Ascending aorta (tissue), 2 donors: Measurements from ENCODE around the gene PLEKHO1. TPM values are rescaled to one million over a fixed set of nuclear protein-coding genes. Genes with fewer than 3 reads are reported as not detected.

Source experiments
- DNase-seq, 2 donors: peaks; one replicate each; pipeline ENCODE4 v3.0.0-alpha.2; 2019; ENCODE audit warnings: low spot score in 2 of 2
- H3K27ac ChIP-seq, 2 donors: fragments of 200-600 bp; sonication (generic); one replicate each; pipeline ENCODE4 v1.5.1; 2016 to 2017; ENCODE audit warnings: mild to moderate bottlenecking in 1 of 2
- H3K27me3 ChIP-seq: fragments of 200-600 bp; sonication (generic); one replicate; pipeline ENCODE4 v1.5.1; 2017
- H3K36me3 ChIP-seq, 2 donors: fragments of 200-600 bp; sonication (generic); one replicate each; pipeline ENCODE4 v1.5.1; 2016
- H3K4me1 ChIP-seq, 2 donors: fragments of 200-600 bp; sonication (generic); one replicate each; pipeline ENCODE4 v1.5.1; 2016 to 2017; ENCODE audit warnings: mild to moderate bottlenecking in 1 of 2
- H3K4me3 ChIP-seq, 2 donors: fragments of 200-600 bp; sonication (generic); one replicate each; pipeline ENCODE4 v1.5.1; 2016 to 2017; ENCODE audit warnings: mild to moderate bottlenecking in 1 of 2
- H3K9me3 ChIP-seq, 2 donors: fragments of 200-600 bp; sonication (generic); one replicate each; pipeline ENCODE4 v1.5.1; 2016
- CTCF ChIP-seq, 3 experiments: fragments of 200-600 bp in 2 of 3; fragments of 450-650 bp in 1 of 3; sonication (generic) in 2 of 3; IDR thresholded peaks; one replicate each; pipeline ENCODE4 v1.5.1; 2016 to 2019; ENCODE audit warnings: antibody characterized with exemption in 3 of 3, mild to moderate bottlenecking in 1 of 3, moderate library complexity in 1 of 3
- intact Hi-C: fragments of 100-400 bp; cut with DNase I; formaldehyde crosslinking; loops from one replicate; pipeline ENCODE4 v1.15.1; 2023
- total RNA-seq: library from RNA; depleted of rRNA; stranded (reverse); fragments of >200 nt; gene quantifications from one replicate; pipeline ENCODE4 v1.1.0, GENCODE V29; 2016

Gene PLEKHO1
- total RNA-seq, 1 donor from 2014 or later, result 88.9 TPM

- no peak for DNase-seq
- Histone ChIP-seq H3K27ac (peak overlapping the region; percentile 96 to 97), H3K4me1 (peaks cover 8 to 25% of the 10 kb centered on the region in 2 donors), H3K27me3 (no peaks in the 10 kb centered on the region), H3K36me3 (peaks cover 23 to 26% of the 10 kb centered on the region in 2 donors), H3K9me3 (no peaks in the 10 kb centered on the region), H3K4me3 (peak overlapping the region; percentile 94 to 95)
- intact Hi-C loops, result loop anchor here (1.0 kb wide), 1 partner anchor 37 kb away; no protein-coding TSS in a partner anchor
- TF ChIP-seq CTCF (IDR thresholded peaks at IDR 0.05), result no peak
These were observed 661 bp downstream of the PLEKHO1 start for GRCh38 chr1:150150133-150151021.

DNA sequence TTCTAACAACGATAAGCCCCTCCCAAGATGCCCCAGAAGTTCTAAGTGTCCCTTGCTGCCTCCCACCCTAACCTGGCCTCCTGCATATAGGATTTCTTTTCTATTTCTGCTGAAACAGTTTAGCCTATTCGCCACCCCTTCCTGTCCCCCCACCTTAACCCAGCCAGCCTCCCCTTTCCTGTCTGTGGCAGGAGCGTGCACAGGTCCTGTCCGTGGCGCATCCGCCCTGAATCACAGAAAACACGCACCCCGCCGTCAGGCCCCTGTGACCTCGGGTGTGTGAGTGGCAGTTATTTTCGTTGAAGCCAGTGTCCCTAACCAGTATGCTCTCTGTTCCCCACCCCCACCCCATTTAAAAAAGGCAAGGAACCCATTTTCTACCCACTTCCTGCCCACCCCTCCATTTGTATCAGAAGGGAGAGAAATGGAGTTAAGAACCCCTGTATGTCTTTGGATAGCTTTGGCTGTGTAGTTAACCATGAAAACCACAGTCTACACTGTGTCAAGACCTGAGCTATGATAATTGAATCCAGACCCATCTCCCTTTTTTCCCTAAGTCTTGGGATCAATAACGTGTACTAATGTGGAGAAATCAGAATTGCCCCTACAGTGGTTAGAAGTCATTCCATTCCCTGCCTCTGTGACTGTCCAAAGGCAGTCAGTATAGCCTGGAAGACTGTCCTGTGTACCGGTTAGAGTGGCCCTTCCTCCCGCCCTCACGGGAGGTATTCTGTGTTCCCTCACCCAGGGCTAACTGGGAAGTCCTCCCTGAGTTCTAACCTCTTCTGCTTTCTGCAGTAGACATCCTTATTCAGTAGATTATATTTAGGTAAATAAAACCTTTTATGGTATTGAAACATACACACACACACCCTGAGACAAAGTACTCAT lies 1.8 kb downstream of the PLEKHO1 start:
- Histone ChIP-seq H3K4me3 (peak overlapping the region; percentile 94 to 95), H3K27ac (peak overlapping the region; percentile 96 to 97), H3K9me3 (no peaks in the 10 kb centered on the region), H3K36me3 (peaks cover 35 to 38% of the 10 kb centered on the region in 2 donors), H3K4me1 (peaks cover 8 to 25% of the 10 kb centered on the region in 2 donors), H3K27me3 (no peaks in the 10 kb centered on the region)
- no peak for DNase-seq
- intact Hi-C loops, result no loop called here
- TF ChIP-seq CTCF (IDR thresholded peaks at IDR 0.05), result no peak

- H3K4me1 ChIP-seq, result peaks cover 8 to 25% of the 10 kb centered on the region in 2 donors
- peak overlapping the region; percentile 94 to 95 for H3K4me3 ChIP-seq
- peaks cover 41 to 44% of the 10 kb centered on the region in 2 donors for H3K36me3 ChIP-seq
- DNase-seq, result no peak
- H3K27ac ChIP-seq, result peak overlapping the region; percentile 96 to 97
- no peaks in the 10 kb centered on the region for H3K9me3 ChIP-seq
- H3K27me3 ChIP-seq, result no peaks in the 10 kb centered on the region
- no peak for TF ChIP-seq CTCF (IDR thresholded peaks at IDR 0.05)
- intact Hi-C loops, result no loop called here
These were observed 2.4 kb downstream of the PLEKHO1 start for GRCh38 chr1:150152182-150152536.

GRCh38 chr1:150152772-150153456 lies 3.2 kb downstream of the PLEKHO1 start:
- TF ChIP-seq CTCF (IDR thresholded peaks at IDR 0.05), result no peak
- Histone ChIP-seq H3K4me3 (peak overlapping the region; percentile 15 to 95), H3K27me3 (no peaks in the 10 kb centered on the region), H3K27ac (peak overlapping the region; percentile 96 to 97), H3K9me3 (no peaks in the 10 kb centered on the region), H3K36me3 (peaks cover 48 to 52% of the 10 kb centered on the region in 2 donors), H3K4me1 (peaks cover 8 to 25% of the 10 kb centered on the region in 2 donors)
- intact Hi-C loops, result no loop called here
- no peak for DNase-seq

DNA sequence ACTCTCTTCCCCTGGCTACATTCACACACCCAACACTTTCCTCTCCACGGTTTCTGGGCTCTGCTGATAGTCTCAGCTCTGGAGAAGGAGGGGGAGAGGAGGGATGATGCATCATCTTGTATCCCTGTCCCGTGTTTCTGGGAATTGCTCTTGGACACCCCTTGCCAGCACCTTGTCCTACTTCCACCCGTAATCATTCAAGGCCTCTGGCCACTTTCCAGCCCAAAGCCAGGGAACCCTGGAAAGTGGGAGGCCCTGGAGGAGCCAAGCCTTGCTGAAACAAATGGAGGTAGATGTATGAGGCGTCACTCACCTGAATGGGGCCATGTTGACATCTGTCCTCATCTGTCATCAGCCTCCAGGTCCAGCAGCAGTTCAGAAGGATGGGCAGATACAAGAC lies 4.4 kb downstream of the PLEKHO1 start:
- H3K4me1 ChIP-seq, result peaks cover 8 to 23% of the 10 kb centered on the region in 2 donors
- H3K4me3 ChIP-seq, result peak overlapping the region; percentile 22 to 95
- DNase-seq, result no peak
- H3K27me3 ChIP-seq, result no peaks in the 10 kb centered on the region
- intact Hi-C loops, result no loop called here
- peaks cover 60 to 64% of the 10 kb centered on the region in 2 donors for H3K36me3 ChIP-seq
- no peak for TF ChIP-seq CTCF (IDR thresholded peaks at IDR 0.05)
- H3K27ac ChIP-seq, result peak overlapping the region; percentile 96 to 97
- no peaks in the 10 kb centered on the region for H3K9me3 ChIP-seq
